Activated CD8-positive, alpha-beta memory T cell treated with anti-CD3 and anti-CD28 coated beads, Interleukin-2, amount 10 ng/mL, durations not matched to agents 7 days and 5 days (primary cell): Measurements from ENCODE around the gene NEDD4. TPM values are rescaled to one million over a fixed set of nuclear protein-coding genes. Genes with fewer than 3 reads are reported as not detected.

Experiments
- ATAC-seq: fragments of 150-1000 bp; cut with Tn5 transposase; one replicate; pipeline ENCODE4 v1.10.0; 2021; ENCODE audit warnings: moderate library complexity
- CTCF ChIA-PET: fragments of 350-600 bp; sonication (Branson Sonifier 250); formaldehyde crosslinking; loops from one replicate; lab custom pipeline; 2021; ENCODE audit warnings: antibody characterized with exemption; lab: Charles Lee
- DNase-seq: peaks from one replicate; pipeline ENCODE4 v3.0.0-alpha.2; 2020
- H3K27ac Mint-ChIP-seq: one replicate; pipeline ENCODE4 v1.8.0; 2021; ENCODE audit warnings: mild to moderate bottlenecking, mixed read lengths
- H3K27me3 Mint-ChIP-seq: one replicate; pipeline ENCODE4 v1.8.0; 2021; ENCODE audit warnings: mixed read lengths
- H3K36me3 Mint-ChIP-seq: one replicate; pipeline ENCODE4 v1.8.0; 2021; ENCODE audit warnings: mild to moderate bottlenecking, mixed read lengths
- H3K4me1 Mint-ChIP-seq: one replicate; pipeline ENCODE4 v1.8.0; 2021; ENCODE audit warnings: mixed read lengths
- H3K4me3 Mint-ChIP-seq: one replicate; pipeline ENCODE4 v1.8.0; 2021; ENCODE audit warnings: mild to moderate bottlenecking, moderate library complexity, mixed read lengths
- H3K9me3 Mint-ChIP-seq: one replicate; pipeline ENCODE4 v1.8.0; 2022; ENCODE audit warnings: low read depth, mixed read lengths
- total RNA-seq, 2 experiments: library from RNA; stranded (reverse); gene quantifications; one replicate each; pipeline ENCODE4 v1.2.3, GENCODE V29; 2021

The NEDD4 gene
- total RNA-seq, result 10 to 100 TPM in 1 of 2 experiments, 1 to 10 TPM in 1; 9.9 to 14.9 TPM

- Mint-ChIP-seq H3K9me3 (no peaks in the 10 kb centered on the region), H3K27me3 (peaks cover 37% of the 10 kb centered on the region), H3K4me3 (peak within 1 kb of the TSS; percentile 85), H3K4me1 (peaks cover 16% of the 10 kb centered on the region), H3K36me3 (peaks cover 7% of the 10 kb centered on the region), H3K27ac (peak within 1 kb of the TSS; percentile 58)
- ATAC-seq (peak; percentile 91), DNase-seq (peak; percentile 81)
- CTCF ChIA-PET, result interaction anchor here (1.0 to 2.0 kb wide), 8 partner anchors 8 to 256 kb away, joined by 3 to 10 read pairs (median 3); no protein-coding TSS in a partner anchor
Observed at GRCh38 chr15:55993111-55993803, at the start of gene NEDD4. Gene NEDD4 (minus strand): TSS chr15:55993612. CDS start chr15:55993555, 57 bp downstream.

- H3K9me3 Mint-ChIP-seq, result peaks cover 8% of the 10 kb centered on the region
- CTCF ChIA-PET, result interaction anchor here (0.9 to 1.0 kb wide), 2 partner anchors 41 to 48 kb away, joined by 3 read pairs; no protein-coding TSS in a partner anchor
- no peak overlapping the region for H3K4me3 Mint-ChIP-seq
- ATAC-seq, result no peak
- DNase-seq, result no peak
- peaks cover 2% of the 10 kb centered on the region for H3K27me3 Mint-ChIP-seq
- peaks cover 34% of the 10 kb centered on the region for H3K4me1 Mint-ChIP-seq
- peaks cover 26% of the 10 kb centered on the region for H3K36me3 Mint-ChIP-seq
- peak overlapping the region; percentile 40 for H3K27ac Mint-ChIP-seq
Observed at GRCh38 chr15:56042498-56042897, 49.1 kb upstream of the NEDD4 start.

- H3K27me3 Mint-ChIP-seq, result peaks cover 2% of the 10 kb centered on the region
- ATAC-seq, result no peak
- H3K36me3 Mint-ChIP-seq, result peaks cover 26% of the 10 kb centered on the region
- no peak for DNase-seq
- H3K4me3 Mint-ChIP-seq, result no peak overlapping the region
- peaks cover 34% of the 10 kb centered on the region for H3K4me1 Mint-ChIP-seq
- peaks cover 8% of the 10 kb centered on the region for H3K9me3 Mint-ChIP-seq
- CTCF ChIA-PET, result interaction anchor here (0.9 to 1.0 kb wide), 2 partner anchors 41 to 48 kb away, joined by 3 read pairs; no protein-coding TSS in a partner anchor
- peak overlapping the region; percentile 40 for H3K27ac Mint-ChIP-seq
Observed at GRCh38 chr15:56042031-56042430, 48.6 kb upstream of the NEDD4 start.

GRCh38 chr15:56040081-56041035 is 46.9 kb upstream of the NEDD4 start:
- peaks cover 24% of the 10 kb centered on the region for H3K36me3 Mint-ChIP-seq
- H3K4me1 Mint-ChIP-seq, result peaks cover 41% of the 10 kb centered on the region
- peaks cover 3% of the 10 kb centered on the region for H3K27me3 Mint-ChIP-seq
- no peak for ATAC-seq
- no peak overlapping the region for H3K4me3 Mint-ChIP-seq
- H3K27ac Mint-ChIP-seq, result no peak overlapping the region
- CTCF ChIA-PET, result interaction anchor here (0.6 to 1.1 kb wide), 3 partner anchors 117 to 560 kb away, joined by 3 read pairs; no protein-coding TSS in a partner anchor
- H3K9me3 Mint-ChIP-seq, result peaks cover 7% of the 10 kb centered on the region
- DNase-seq, result no peak

- Mint-ChIP-seq H3K4me1 (peaks cover 45% of the 10 kb centered on the region), H3K27ac (no peak overlapping the region), H3K27me3 (peaks cover 3% of the 10 kb centered on the region), H3K4me3 (no peak overlapping the region), H3K9me3 (peaks cover 4% of the 10 kb centered on the region), H3K36me3 (peaks cover 18% of the 10 kb centered on the region)
- ATAC-seq (no peak), DNase-seq (no peak)
- CTCF ChIA-PET, result no interaction called here
Observed at GRCh38 chr15:56038707-56039106, 45.3 kb upstream of the NEDD4 start.

GRCh38 chr15:56038015-56038414 is 44.6 kb upstream of the NEDD4 start:
- Mint-ChIP-seq H3K9me3 (peaks cover 4% of the 10 kb centered on the region), H3K27ac (no peak overlapping the region), H3K4me3 (no peak overlapping the region), H3K36me3 (peaks cover 14% of the 10 kb centered on the region), H3K4me1 (peaks cover 38% of the 10 kb centered on the region), H3K27me3 (peaks cover 3% of the 10 kb centered on the region)
- ATAC-seq (no peak), DNase-seq (no peak)
- CTCF ChIA-PET, result no interaction called here

GRCh38 chr15:56036546-56037067 is 43.2 kb upstream of the NEDD4 start:
- CTCF ChIA-PET, result no interaction called here
- peaks cover 10% of the 10 kb centered on the region for H3K27me3 Mint-ChIP-seq
- H3K27ac Mint-ChIP-seq, result no peak overlapping the region
- peaks cover 12% of the 10 kb centered on the region for H3K36me3 Mint-ChIP-seq
- DNase-seq (no peak), ATAC-seq (no peak)
- H3K4me1 Mint-ChIP-seq, result peaks cover 28% of the 10 kb centered on the region
- no peak overlapping the region for H3K4me3 Mint-ChIP-seq
- peaks cover 4% of the 10 kb centered on the region for H3K9me3 Mint-ChIP-seq

GRCh38 chr15:56035166-56035565 is 41.8 kb upstream of the NEDD4 start:
- DNase-seq (no peak), ATAC-seq (no peak)
- H3K4me1 Mint-ChIP-seq, result peaks cover 28% of the 10 kb centered on the region
- H3K36me3 Mint-ChIP-seq, result peaks cover 12% of the 10 kb centered on the region
- H3K27ac Mint-ChIP-seq, result no peak overlapping the region
- CTCF ChIA-PET, result no interaction called here
- H3K4me3 Mint-ChIP-seq, result no peak overlapping the region
- H3K27me3 Mint-ChIP-seq, result peaks cover 16% of the 10 kb centered on the region
- H3K9me3 Mint-ChIP-seq, result peaks cover 4% of the 10 kb centered on the region

GRCh38 chr15:56034514-56034913 is 41.1 kb upstream of the NEDD4 start:
- Mint-ChIP-seq H3K9me3 (peaks cover 4% of the 10 kb centered on the region), H3K4me1 (peaks cover 28% of the 10 kb centered on the region), H3K27ac (peak overlapping the region; percentile 54), H3K4me3 (no peak overlapping the region), H3K36me3 (peaks cover 12% of the 10 kb centered on the region), H3K27me3 (peaks cover 16% of the 10 kb centered on the region)
- peak; percentile 51 for ATAC-seq
- CTCF ChIA-PET, result no interaction called here
- peak; percentile 49 for DNase-seq

- H3K36me3 Mint-ChIP-seq, result peaks cover 1% of the 10 kb centered on the region
- peaks cover 16% of the 10 kb centered on the region for H3K27me3 Mint-ChIP-seq
- no peak overlapping the region for H3K27ac Mint-ChIP-seq
- ATAC-seq, result no peak
- no peak overlapping the region for H3K4me3 Mint-ChIP-seq
- CTCF ChIA-PET, result no interaction called here
- peaks cover 17% of the 10 kb centered on the region for H3K4me1 Mint-ChIP-seq
- DNase-seq, result no peak
- no peaks in the 10 kb centered on the region for H3K9me3 Mint-ChIP-seq
Observed at GRCh38 chr15:56032373-56032772, 39.0 kb upstream of the NEDD4 start.

- peaks cover 17% of the 10 kb centered on the region for H3K4me1 Mint-ChIP-seq
- peaks cover 16% of the 10 kb centered on the region for H3K27me3 Mint-ChIP-seq
- CTCF ChIA-PET, result no interaction called here
- H3K9me3 Mint-ChIP-seq, result peaks cover under 1% of the 10 kb centered on the region
- H3K27ac Mint-ChIP-seq, result no peak overlapping the region
- ATAC-seq (no peak), DNase-seq (no peak)
- peaks cover 1% of the 10 kb centered on the region for H3K36me3 Mint-ChIP-seq
- H3K4me3 Mint-ChIP-seq, result no peak overlapping the region
Observed at GRCh38 chr15:56031836-56032235, 38.4 kb upstream of the NEDD4 start.

GRCh38 chr15:56031402-56031801 is 38.0 kb upstream of the NEDD4 start:
- Mint-ChIP-seq H3K27me3 (peaks cover 13% of the 10 kb centered on the region), H3K9me3 (peaks cover 2% of the 10 kb centered on the region), H3K4me1 (peaks cover 17% of the 10 kb centered on the region), H3K36me3 (no peaks in the 10 kb centered on the region), H3K27ac (no peak overlapping the region), H3K4me3 (no peak overlapping the region)
- CTCF ChIA-PET, result no interaction called here
- DNase-seq, result no peak
- no peak for ATAC-seq

- Mint-ChIP-seq H3K27ac (no peak overlapping the region), H3K9me3 (peaks cover 2% of the 10 kb centered on the region), H3K36me3 (no peaks in the 10 kb centered on the region), H3K4me1 (no peaks in the 10 kb centered on the region), H3K4me3 (no peak overlapping the region), H3K27me3 (peaks cover 19% of the 10 kb centered on the region)
- DNase-seq, result no peak
- ATAC-seq, result no peak
- CTCF ChIA-PET, result no interaction called here
Observed at GRCh38 chr15:56028430-56028829, 35.0 kb upstream of the NEDD4 start.
